ENCODE data around the gene TM9SF1. TPM values are rescaled to one million over a fixed set of nuclear protein-coding genes. Genes with fewer than 3 reads are reported as not detected.
A peak's percentile ranks its signal among the peaks of the same experiment; 100 is the strongest.
"Not testable (repeated sequence)": the region's sequence is repeated elsewhere in the genome, so short reads cannot be mapped to it uniquely, and the experiment has no call there.

TM9SF1 gene
- total RNA-seq, 5 donors from 2014 or later (not counting 1 experiment from before 2014, with no cell fraction given) = 19.0 to 29.5 (median 21.8) TPM

DNA sequence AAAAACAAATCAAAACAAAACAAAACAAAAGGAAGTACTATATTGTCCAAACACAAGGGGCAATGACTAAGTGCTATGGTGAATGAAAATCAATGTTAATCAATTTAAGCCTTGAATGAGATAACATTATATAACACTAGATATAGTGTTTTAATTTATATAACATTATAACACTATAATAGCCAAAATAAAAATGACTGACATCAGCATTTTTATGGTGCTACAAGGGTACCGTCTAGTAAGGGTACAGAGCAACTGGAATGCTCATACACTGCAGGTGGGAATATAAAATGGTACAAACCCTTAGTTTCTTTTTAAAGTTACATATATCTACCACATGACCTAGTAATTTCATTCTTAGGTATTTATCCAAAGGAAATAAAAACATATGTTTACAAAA, 31.2 kb upstream of the TM9SF1 start:
- H3K9me3 Mint-ChIP-seq = no peaks in the 10 kb centered on the region
- H3K4me3 Mint-ChIP-seq = no peak overlapping the region
- Histone ChIP-seq H3K27ac (ENCODE audit: low read length) (no peak overlapping the region), H3K9me3 (no peaks in the 10 kb centered on the region), H3K4me1 (ENCODE audit: control insufficient read depth in 1 of 2, extremely low read depth in 1 of 2, insufficient read depth in 2 of 2, low read length in 2 of 2) (peaks cover 5 to 20% of the 10 kb centered on the region in 2 experiments), H3K27me3 (replicated peaks in 1 of 2; ENCODE audit: control insufficient read depth in 2 of 2, extremely low read depth in 1 of 2, insufficient read depth in 2 of 2, low read length in 1 of 2) (no peaks in the 10 kb centered on the region), H3K36me3 (ENCODE audit: control insufficient read depth in 2 of 2, extremely low read depth in 1 of 2, insufficient read depth in 1 of 2, low read length in 1 of 2) (peaks cover 0 to 5% of the 10 kb centered on the region in 2 donors), H3K4me3 (ENCODE audit: control insufficient read depth in 1 of 2, extremely low read depth in 1 of 2, low read length in 1 of 2) (no peak overlapping the region)
- CTCF ChIA-PET = interaction anchor here in 1 of 2 donors (0.6 to 1.5 kb wide), 2 partner anchors 11 to 71 kb away, joined by 3 read pairs; partner anchors contain the start of gene MDP1
- ATAC-seq (replicated peaks in 1 of 4) (no peak), DNase-seq (no peak)
- H3K4me1 Mint-ChIP-seq = peaks cover 31 to 45% (median 36%) of the 10 kb centered on the region in 3 donors
- H3K27ac Mint-ChIP-seq = no peak overlapping the region
- WGBS (ENCODE audit: insufficient coverage) = no CpG with 5 or more reads among the region's 1 CpG
- POLR2A ChIA-PET = no interaction called here
- peaks cover 16% of the 10 kb centered on the region for H3K36me3 Mint-ChIP-seq
- H3K27me3 Mint-ChIP-seq = no peaks in the 10 kb centered on the region

GRCh38 chr14:24224618-24225071, 29.4 kb upstream of the TM9SF1 start:
- H3K36me3 Mint-ChIP-seq = peaks cover 16% of the 10 kb centered on the region
- no peak overlapping the region for H3K4me3 ChIP-seq (ENCODE audit: control insufficient read depth in 1 of 2, extremely low read depth in 1 of 2, low read length in 1 of 2)
- H3K27me3 ChIP-seq (replicated peaks in 1 of 2; ENCODE audit: control insufficient read depth in 2 of 2, extremely low read depth in 1 of 2, insufficient read depth in 2 of 2, low read length in 1 of 2) = no peaks in the 10 kb centered on the region
- no peaks in the 10 kb centered on the region for H3K9me3 Mint-ChIP-seq
- WGBS (ENCODE audit: insufficient coverage) = 96% methylated on average over 4 of the region's 7 CpGs
- H3K36me3 ChIP-seq (ENCODE audit: control insufficient read depth in 2 of 2, extremely low read depth in 1 of 2, insufficient read depth in 1 of 2, low read length in 1 of 2) = peaks cover 0 to 5% of the 10 kb centered on the region in 2 donors
- ChIA-PET CTCF (interaction anchor here in 1 of 2 donors (1.0 kb wide), 1 partner anchor 9 kb away, joined by 3 read pairs; the partner anchor contains the start of gene MDP1), POLR2A (interaction anchor here in 1 of 2 donors (0.5 kb wide), 1 partner anchor 146 kb away, joined by 6 read pairs; no protein-coding TSS in a partner anchor)
- H3K4me1 Mint-ChIP-seq = peaks cover 22 to 37% (median 29%) of the 10 kb centered on the region in 3 donors
- DNase-seq = no peak
- no peaks in the 10 kb centered on the region for H3K27me3 Mint-ChIP-seq
- no peak overlapping the region for H3K27ac ChIP-seq (ENCODE audit: low read length)
- no peak overlapping the region for H3K4me3 Mint-ChIP-seq
- ATAC-seq (replicated peaks in 1 of 4) = no peak
- peaks cover 0 to 7% of the 10 kb centered on the region in 2 experiments for H3K4me1 ChIP-seq (ENCODE audit: control insufficient read depth in 1 of 2, extremely low read depth in 1 of 2, insufficient read depth in 2 of 2, low read length in 2 of 2)
- H3K27ac Mint-ChIP-seq = peak overlapping the region in 1 of 2 donors; percentile 25
- no peaks in the 10 kb centered on the region for H3K9me3 ChIP-seq

DNA sequence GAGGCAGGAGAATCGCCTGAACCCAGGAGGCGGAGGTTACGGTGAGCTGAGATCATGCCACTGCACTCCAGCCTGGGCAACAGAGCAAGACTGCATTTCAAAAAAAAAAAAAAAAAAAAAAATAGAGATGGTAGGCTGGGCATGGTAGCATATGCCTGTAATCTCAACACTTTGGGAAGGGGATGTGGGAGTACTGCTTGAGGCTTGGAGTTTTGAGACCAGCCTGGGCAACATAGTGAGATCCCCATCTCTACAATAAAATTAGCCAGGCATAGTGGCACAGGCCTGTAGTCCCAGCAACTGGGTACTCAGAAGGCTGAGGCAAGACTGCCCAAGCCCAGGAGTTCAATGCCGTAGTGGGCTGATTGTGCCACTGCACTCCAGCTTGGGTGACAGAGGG, 27.7 kb upstream of the TM9SF1 start:
- POLR2A ChIA-PET = interaction anchor here in 1 of 2 donors (0.6 kb wide), 1 partner anchor 36 kb away, joined by 7 read pairs; no protein-coding TSS in a partner anchor
- ATAC-seq (replicated peaks in 1 of 4); H3K27me3 Mint-ChIP-seq; CTCF ChIA-PET; DNase-seq; H3K36me3 ChIP-seq (ENCODE audit: control insufficient read depth in 2 of 2, extremely low read depth in 1 of 2, insufficient read depth in 1 of 2, low read length in 1 of 2); H3K4me3 ChIP-seq (ENCODE audit: control insufficient read depth in 1 of 2, extremely low read depth in 1 of 2, low read length in 1 of 2); H3K9me3 ChIP-seq; H3K4me1 ChIP-seq (ENCODE audit: control insufficient read depth in 1 of 2, extremely low read depth in 1 of 2, insufficient read depth in 2 of 2, low read length in 2 of 2); H3K4me3 Mint-ChIP-seq; H3K27me3 ChIP-seq (replicated peaks in 1 of 2; ENCODE audit: control insufficient read depth in 2 of 2, extremely low read depth in 1 of 2, insufficient read depth in 2 of 2, low read length in 1 of 2); H3K27ac Mint-ChIP-seq; H3K27ac ChIP-seq (ENCODE audit: low read length); H3K9me3 Mint-ChIP-seq: not testable (repeated sequence)
- Mint-ChIP-seq H3K4me1 (peaks cover 21 to 31% (median 27%) of the 10 kb centered on the region in 3 donors), H3K36me3 (peaks cover 13% of the 10 kb centered on the region)
- WGBS (ENCODE audit: insufficient coverage) = no CpG with 5 or more reads among the region's 4 CpGs

DNA sequence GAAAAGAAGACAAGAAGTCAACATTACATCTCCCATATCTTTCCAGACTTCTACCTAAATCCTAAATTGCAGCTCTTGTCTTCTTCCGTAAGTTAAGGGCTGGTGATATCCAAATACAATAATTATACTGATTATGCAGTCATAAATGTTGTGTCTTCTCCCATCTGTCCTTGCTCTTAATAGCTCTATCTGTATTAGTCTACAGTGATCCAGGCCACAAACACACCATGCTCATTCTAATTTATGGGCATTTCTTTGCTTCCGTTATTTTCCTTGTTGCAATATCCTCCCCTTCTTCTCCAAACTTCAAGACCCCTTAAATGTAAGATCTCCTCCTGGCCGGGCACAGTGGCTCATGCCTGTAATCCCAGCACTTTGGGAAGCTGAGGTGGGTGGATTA, 24.3 kb upstream of the TM9SF1 start:
- Histone ChIP-seq H3K4me1 (ENCODE audit: control insufficient read depth in 1 of 2, extremely low read depth in 1 of 2, insufficient read depth in 2 of 2, low read length in 2 of 2) (peaks cover 9 to 18% of the 10 kb centered on the region in 2 experiments), H3K27me3 (replicated peaks in 1 of 2; ENCODE audit: control insufficient read depth in 2 of 2, extremely low read depth in 1 of 2, insufficient read depth in 2 of 2, low read length in 1 of 2) (no peaks in the 10 kb centered on the region), H3K4me3 (ENCODE audit: control insufficient read depth in 1 of 2, extremely low read depth in 1 of 2, low read length in 1 of 2) (no peak overlapping the region), H3K9me3 (no peaks in the 10 kb centered on the region), H3K36me3 (ENCODE audit: control insufficient read depth in 2 of 2, extremely low read depth in 1 of 2, insufficient read depth in 1 of 2, low read length in 1 of 2) (peaks cover 0 to 7% of the 10 kb centered on the region in 2 donors), H3K27ac (ENCODE audit: low read length) (no peak overlapping the region)
- no peaks in the 10 kb centered on the region for H3K9me3 Mint-ChIP-seq
- ChIA-PET CTCF (interaction anchor here (0.6 to 1.3 kb wide), 4 partner anchors 23 to 245 kb away, joined by 3 to 5 read pairs (median 4); partner anchors contain the start of gene TINF2 (in 1 of the 2)), POLR2A (interaction anchor here in 1 of 2 donors (0.6 to 0.7 kb wide), 2 partner anchors 9 to 204 kb away, joined by 5 read pairs; no protein-coding TSS in a partner anchor)
- H3K4me1 Mint-ChIP-seq = peaks cover 12 to 24% (median 22%) of the 10 kb centered on the region in 3 donors
- DNase-seq = no peak
- no peak for ATAC-seq (replicated peaks in 1 of 4)
- no peak overlapping the region for H3K27ac Mint-ChIP-seq
- H3K27me3 Mint-ChIP-seq = no peaks in the 10 kb centered on the region
- H3K36me3 Mint-ChIP-seq = peaks cover 10% of the 10 kb centered on the region
- no CpG with 5 or more reads among the region's 3 CpGs for WGBS (ENCODE audit: insufficient coverage)
- H3K4me3 Mint-ChIP-seq = no peak overlapping the region

GRCh38 chr14:24219080-24219479, 23.8 kb upstream of the TM9SF1 start:
- Mint-ChIP-seq H3K27ac (no peak overlapping the region), H3K9me3 (no peaks in the 10 kb centered on the region), H3K4me1 (peaks cover 13 to 27% (median 25%) of the 10 kb centered on the region in 3 donors), H3K4me3 (no peak overlapping the region), H3K27me3 (no peaks in the 10 kb centered on the region), H3K36me3 (peaks cover 12% of the 10 kb centered on the region)
- ATAC-seq (replicated peaks in 1 of 4) (no peak), DNase-seq (no peak)
- Histone ChIP-seq H3K4me1 (ENCODE audit: control insufficient read depth in 1 of 2, extremely low read depth in 1 of 2, insufficient read depth in 2 of 2, low read length in 2 of 2) (peaks cover 9 to 23% of the 10 kb centered on the region in 2 experiments), H3K9me3 (no peaks in the 10 kb centered on the region), H3K27ac (ENCODE audit: low read length) (no peak overlapping the region), H3K4me3 (ENCODE audit: control insufficient read depth in 1 of 2, extremely low read depth in 1 of 2, low read length in 1 of 2) (no peak overlapping the region), H3K27me3 (replicated peaks in 1 of 2; ENCODE audit: control insufficient read depth in 2 of 2, extremely low read depth in 1 of 2, insufficient read depth in 2 of 2, low read length in 1 of 2) (no peaks in the 10 kb centered on the region), H3K36me3 (ENCODE audit: control insufficient read depth in 2 of 2, extremely low read depth in 1 of 2, insufficient read depth in 1 of 2, low read length in 1 of 2) (peaks cover 0 to 7% of the 10 kb centered on the region in 2 donors)
- WGBS (ENCODE audit: insufficient coverage) = no CpG with 5 or more reads among the region's 4 CpGs
- POLR2A ChIA-PET = interaction anchor here in 1 of 2 donors (0.7 kb wide), 1 partner anchor 205 kb away, joined by 5 read pairs; no protein-coding TSS in a partner anchor
- CTCF ChIA-PET = interaction anchor here (0.7 to 1.3 kb wide), 3 partner anchors 24 to 245 kb away, joined by 3 to 5 read pairs (median 3); partner anchors contain the start of gene TINF2 (in 1 of the 2)

- H3K27ac Mint-ChIP-seq = peak overlapping the region in 1 of 2 donors; percentile 34
Observed at GRCh38 chr14:24216876-24217275, 21.6 kb upstream of the TM9SF1 start.

More at GRCh38 chr14:24216876-24217275, 21.6 kb upstream of the TM9SF1 start:
- not testable (repeated sequence) for H3K36me3 ChIP-seq (ENCODE audit: control insufficient read depth in 2 of 2, extremely low read depth in 1 of 2, insufficient read depth in 1 of 2, low read length in 1 of 2); H3K27me3 ChIP-seq (replicated peaks in 1 of 2; ENCODE audit: control insufficient read depth in 2 of 2, extremely low read depth in 1 of 2, insufficient read depth in 2 of 2, low read length in 1 of 2); ATAC-seq (replicated peaks in 1 of 4); H3K9me3 Mint-ChIP-seq; H3K9me3 ChIP-seq; H3K4me3 ChIP-seq (ENCODE audit: control insufficient read depth in 1 of 2, extremely low read depth in 1 of 2, low read length in 1 of 2); DNase-seq; H3K4me3 Mint-ChIP-seq; H3K27me3 Mint-ChIP-seq; H3K27ac ChIP-seq (ENCODE audit: low read length)
- peaks cover 14 to 39% of the 10 kb centered on the region in 2 experiments for H3K4me1 ChIP-seq (ENCODE audit: control insufficient read depth in 1 of 2, extremely low read depth in 1 of 2, insufficient read depth in 2 of 2, low read length in 2 of 2)
- Mint-ChIP-seq H3K36me3 (peaks cover 13% of the 10 kb centered on the region), H3K4me1 (peaks cover 33 to 43% (median 43%) of the 10 kb centered on the region in 3 donors)
- POLR2A ChIA-PET = interaction anchor here in 1 of 2 donors (0.6 kb wide), 1 partner anchor 26 kb away, joined by 3 read pairs; the partner anchor contains the start of gene TINF2
- CTCF ChIA-PET = interaction anchor here in 1 of 2 donors (2.5 kb wide), 1 partner anchor 26 kb away, joined by 26 read pairs; the partner anchor contains the start of gene TINF2
- WGBS (ENCODE audit: insufficient coverage) = no CpG with 5 or more reads among the region's 1 CpG

Data from T-cell (primary cell).